Heart left ventricle (tissue), 13 donors: ENCODE results near the gene PCAT7.

ENCODE experiments used
- CTCF ChIP-seq, 12 donors: fragments of 200-600 bp; sonication (generic) in 4 of 12; IDR thresholded peaks; one replicate each; pipeline versions ENCODE4 v1.5.0 to v1.8.0; 2018 to 2022; ENCODE audit warnings: antibody characterized with exemption in 12 of 12, mild to moderate bottlenecking in 5 of 12
- POLR2A ChIP-seq, 2 donors: fragments of 450-650 bp; IDR thresholded peaks; one replicate each; pipeline ENCODE4 v1.6.1; 2017; ENCODE audit warnings: antibody characterized with exemption in 2 of 2, mild to moderate bottlenecking in 2 of 2, moderate library complexity in 2 of 2
- donor health status: ischemic (EF 13 %, LVEDD 7.1; RV severe dilation, severe dysfunction).
- donor health status: DM: no; HTN: yes; CAD: no.
- donor health status: DM: no; HTN: no; CAD: no.
- donor health status: ischemic (EF 25% LVEDD 6.9; RV normal size, moderate dysfunction).
- donor health status: ischemic (EF 25% LVEDD 5.7; RV mildly dilated, moderate dysfunction).
- donor health status: ischemic (EF 35%, LVEDD 5.7; RV mildly dilated, moderate dysfunction).
- donor health status: nonischemic (EF 11% LVEDD 7.7; RV severe dilation, severe dysfunction).
- donor health status: DM: yes; HTN: yes; CAD: no.
- donor health status: PGD.
- donor health status: ischemic (EF 29% LVEDD 5.4; RV normal size, mild dysfunction).
- donor health status: nonischemic (EF 23%, LVEDD 6.1; RV moderate dilation, normal function).

GRCh38 chr9:94525396-94526035 lies 29.4 kb upstream of the PCAT7 start:
- TF ChIP-seq CTCF (IDR thresholded peaks at IDR 0.05) (no peak), POLR2A (IDR thresholded peaks at IDR 0.05) (no peak)
